ENCODE measurements around the gene ZDHHC7. TPM values are rescaled to one million over a fixed set of nuclear protein-coding genes. Genes with fewer than 3 reads are reported as not detected.
A peak's percentile ranks its signal among the peaks of the same experiment; 100 is the strongest.

Gene ZDHHC7
- total RNA-seq, 1 experiment from 2014 or later: 57.4 TPM

GRCh38 chr16:84925092-84925772 is 86.1 kb downstream of the ZDHHC7 start:
- peak; percentile 41 for DNase-seq (ENCODE audit: extremely low read depth, low read depth)

- no peak for DNase-seq (ENCODE audit: extremely low read depth, low read depth)
Measured at GRCh38 chr16:84924331-84925091, 86.8 kb downstream of the ZDHHC7 start.

Other genes with a start within 250 kb of the ZDHHC7 start
- gene CRISPLD2, start 191.6 kb downstream of the ZDHHC7 start, total RNA-seq (2014; rRNA removed; shearing (Covaris generic)): 0.30 and 0.35 TPM in 2 replicates
- gene KIAA0513, start 16.3 kb upstream of the ZDHHC7 start, total RNA-seq (2014; rRNA removed; shearing (Covaris generic)): 1.9 and 2.0 TPM in 2 replicates
- not detected in 2 replicates for gene CIBAR2, start 100.9 kb upstream of the ZDHHC7 start, total RNA-seq (2014; rRNA removed; shearing (Covaris generic))

Measured in NCI-H460 (cell line).